A673 (cell line): ENCODE measurements around the gene UGT1A7. TPM values are rescaled to one million over a fixed set of nuclear protein-coding genes. Genes with fewer than 3 reads are reported as not detected.

Experiments used
- BruUV-seq: library from RNA; stranded (reverse); fragments of 400-500 nt; replicated peaks from 2 replicates; lab custom pipeline; 2021; lab: Mats Ljungman, UMichigan
- CTCF ChIA-PET: fragments of 300-600 bp; sonication (Branson Sonifier 250); formaldehyde crosslinking; loops from one replicate; lab custom pipeline; 2022; ENCODE audit warnings: antibody characterized with exemption; lab: Charles Lee
- POLR2A ChIA-PET: fragments of 300-600 bp; sonication (Branson Sonifier 250); formaldehyde crosslinking; loops from one replicate; lab custom pipeline; 2022; ENCODE audit warnings: antibody characterized with exemption; ENCODE audit not compliant: low non-redundant PET; lab: Charles Lee
- DNase-seq: peaks from one replicate; pipeline ENCODE4 v3.0.0-alpha.2; 2015; ENCODE audit warnings: low spot score
- H3K27ac ChIP-seq: fragments of 200-600 bp; sonication (generic); 2 replicates; pipeline ENCODE4 v1.5.1; 2016; ENCODE audit warnings: mixed run types, low read depth, mild to moderate bottlenecking, mixed read lengths, antibody characterized with exemption, low read length; ENCODE audit not compliant: poor library complexity, severe bottlenecking
- H3K27me3 ChIP-seq: fragments of 200-600 bp; sonication (generic); replicated peaks from 2 replicates; pipeline ENCODE4 v1.6.1; 2017; ENCODE audit warnings: mixed run types, low read depth, mild to moderate bottlenecking, mixed read lengths, antibody characterized with exemption, low read length; ENCODE audit not compliant: insufficient read depth, poor library complexity
- H3K36me3 ChIP-seq: fragments of 200-600 bp; sonication (generic); 2 replicates; pipeline ENCODE4 v1.6.1; 2016; ENCODE audit warnings: mixed run types, mild to moderate bottlenecking, mixed read lengths, antibody characterized with exemption, low read length; ENCODE audit not compliant: insufficient read depth, poor library complexity, severe bottlenecking
- H3K4me1 ChIP-seq: fragments of 200-600 bp; sonication (generic); 2 replicates; pipeline ENCODE4 v1.6.1; 2017; ENCODE audit warnings: mixed run types, mild to moderate bottlenecking, mixed read lengths, antibody characterized with exemption, low read length; ENCODE audit not compliant: insufficient read depth, poor library complexity, severe bottlenecking
- H3K4me3 ChIP-seq: fragments of 200-600 bp; sonication (generic); 2 replicates; pipeline ENCODE4 v1.5.1; 2016; ENCODE audit warnings: low read depth, mixed run types, mild to moderate bottlenecking, mixed read lengths, low read length; ENCODE audit not compliant: poor library complexity, severe bottlenecking
- H3K9me3 ChIP-seq: fragments of 200-600 bp; sonication (generic); 2 replicates; pipeline ENCODE4 v1.6.1; 2016; ENCODE audit warnings: mixed run types, low read depth, mild to moderate bottlenecking, mixed read lengths, antibody characterized with exemption, low read length; ENCODE audit not compliant: poor library complexity, severe bottlenecking
- EZH2 ChIP-seq: fragments of 200-600 bp; sonication (generic); IDR thresholded peaks from 2 replicates; pipeline ENCODE4 v1.6.1; 2017; ENCODE audit warnings: borderline replicate concordance, low read depth, mild to moderate bottlenecking, mixed read lengths, antibody characterized with exemption, low read length; ENCODE audit not compliant: poor library complexity, severe bottlenecking
- intact Hi-C: fragments of 100-400 bp; cut with micrococcal nuclease; formaldehyde crosslinking; loops from one replicate; pipeline ENCODE4 v1.10.0; 2022; ENCODE audit not compliant: unreplicated experiment
- total RNA-seq: library from RNA; stranded (reverse); gene quantifications from 2 replicates; pipeline ENCODE4 v1.2.3, GENCODE V29; 2021
- TF ChIP-seq, protein P1 (sequence below): fragments of 300-800, 200-600 bp; sonication (generic); conservative IDR thresholded peaks from 2 replicates; pipeline ENCODE4 v1.5.1; 2017; ENCODE audit warnings: low read depth, mild to moderate bottlenecking, antibody characterized with exemption, low read length, moderate library complexity, mixed read lengths

UGT1A7 gene
- total RNA-seq, 1 experiment from 2014 or later = not detected

DNA sequence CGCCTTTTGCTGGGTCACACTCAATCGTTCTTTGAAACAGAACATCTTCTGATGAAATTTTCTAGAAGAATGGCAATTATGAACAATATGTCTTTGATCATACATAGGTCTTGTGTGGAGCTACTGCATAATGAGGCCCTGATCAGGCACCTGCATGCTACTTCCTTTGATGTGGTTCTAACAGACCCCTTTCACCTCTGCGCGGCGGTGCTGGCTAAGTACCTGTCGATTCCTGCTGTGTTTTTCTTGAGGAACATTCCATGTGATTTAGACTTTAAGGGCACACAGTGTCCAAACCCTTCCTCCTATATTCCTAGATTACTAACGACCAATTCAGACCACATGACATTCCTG, 31.5 kb downstream of the UGT1A7 start:
- Histone ChIP-seq H3K4me1 (peaks cover 12% of the 10 kb centered on the region), H3K27ac (no peak overlapping the region), H3K36me3 (no peaks in the 10 kb centered on the region), H3K27me3 (no peaks in the 10 kb centered on the region), H3K9me3 (no peaks in the 10 kb centered on the region), H3K4me3 (no peak overlapping the region)
- ChIA-PET CTCF (no interaction called here), POLR2A (no interaction called here)
- no TSS peak for BruUV-seq
- intact Hi-C loops = no loop called here
- DNase-seq = no peak
- TF ChIP-seq, protein P1, sequence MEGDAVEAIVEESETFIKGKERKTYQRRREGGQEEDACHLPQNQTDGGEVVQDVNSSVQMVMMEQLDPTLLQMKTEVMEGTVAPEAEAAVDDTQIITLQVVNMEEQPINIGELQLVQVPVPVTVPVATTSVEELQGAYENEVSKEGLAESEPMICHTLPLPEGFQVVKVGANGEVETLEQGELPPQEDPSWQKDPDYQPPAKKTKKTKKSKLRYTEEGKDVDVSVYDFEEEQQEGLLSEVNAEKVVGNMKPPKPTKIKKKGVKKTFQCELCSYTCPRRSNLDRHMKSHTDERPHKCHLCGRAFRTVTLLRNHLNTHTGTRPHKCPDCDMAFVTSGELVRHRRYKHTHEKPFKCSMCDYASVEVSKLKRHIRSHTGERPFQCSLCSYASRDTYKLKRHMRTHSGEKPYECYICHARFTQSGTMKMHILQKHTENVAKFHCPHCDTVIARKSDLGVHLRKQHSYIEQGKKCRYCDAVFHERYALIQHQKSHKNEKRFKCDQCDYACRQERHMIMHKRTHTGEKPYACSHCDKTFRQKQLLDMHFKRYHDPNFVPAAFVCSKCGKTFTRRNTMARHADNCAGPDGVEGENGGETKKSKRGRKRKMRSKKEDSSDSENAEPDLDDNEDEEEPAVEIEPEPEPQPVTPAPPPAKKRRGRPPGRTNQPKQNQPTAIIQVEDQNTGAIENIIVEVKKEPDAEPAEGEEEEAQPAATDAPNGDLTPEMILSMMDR = no peak
- TF ChIP-seq EZH2 = no peak

DNA sequence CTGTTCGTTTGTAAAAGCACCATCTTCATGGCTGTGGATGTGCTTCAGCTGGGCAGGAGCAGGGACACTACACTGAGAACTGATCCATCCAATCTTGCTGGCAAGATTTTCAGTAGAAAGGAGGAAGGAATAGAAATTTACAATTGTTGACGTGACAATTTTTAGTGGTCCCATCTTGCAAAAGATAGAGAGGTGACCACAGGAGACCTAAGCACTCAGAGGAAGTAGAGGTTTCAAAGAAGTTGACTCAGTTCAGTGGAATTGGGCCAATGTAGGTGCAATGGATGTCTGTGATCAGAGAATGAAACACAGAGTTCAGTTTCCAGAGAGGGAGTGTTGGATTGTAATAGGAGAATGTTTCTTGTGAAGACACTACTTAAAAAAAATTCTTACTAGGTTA, 32.4 kb downstream of the UGT1A7 start:
- DNase-seq = no peak
- Histone ChIP-seq H3K27ac (no peak overlapping the region), H3K4me1 (peaks cover 5% of the 10 kb centered on the region), H3K36me3 (no peaks in the 10 kb centered on the region), H3K4me3 (no peak overlapping the region), H3K9me3 (no peaks in the 10 kb centered on the region), H3K27me3 (no peaks in the 10 kb centered on the region)
- CTCF ChIA-PET = no interaction called here
- intact Hi-C loops = no loop called here
- POLR2A ChIA-PET = no interaction called here
- TF ChIP-seq, protein P1 = no peak
- no peak for TF ChIP-seq EZH2
- BruUV-seq = no TSS peak

DNA sequence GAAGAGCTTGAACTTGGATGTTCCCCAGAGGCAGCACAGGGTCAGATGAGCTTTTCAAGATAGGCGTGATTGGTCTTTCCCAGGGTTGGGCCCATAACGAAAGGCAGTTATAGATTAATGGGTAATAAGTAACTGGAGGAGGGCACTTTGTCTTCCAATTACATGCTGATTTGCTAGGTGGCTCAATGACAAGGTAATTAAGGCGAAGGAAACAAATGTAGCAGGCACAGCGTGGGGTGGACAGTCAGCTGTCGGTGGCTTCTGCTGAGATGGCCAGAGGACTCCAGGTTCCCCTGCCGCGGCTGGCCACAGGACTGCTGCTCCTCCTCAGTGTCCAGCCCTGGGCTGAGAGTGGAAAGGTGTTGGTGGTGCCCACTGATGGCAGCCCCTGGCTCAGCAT, 36.9 kb downstream of the UGT1A7 start, which contains the start of gene UGT1A4:
Gene UGT1A4, plus strand, starts transcription at position 185 of the 400 bp plus-strand sequence. Its CDS starts 85 bp downstream, at position 270.
- intact Hi-C loops = no loop called here
- Histone ChIP-seq H3K27ac (no peak within 1 kb of the TSS), H3K27me3 (no peaks in the 10 kb centered on the region), H3K9me3 (no peaks in the 10 kb centered on the region), H3K4me3 (no peak within 1 kb of the TSS), H3K36me3 (no peaks in the 10 kb centered on the region), H3K4me1 (no peaks in the 10 kb centered on the region)
- TF ChIP-seq, protein P1 = no peak
- TF ChIP-seq EZH2 = no peak
- ChIA-PET POLR2A (no interaction called here), CTCF (no interaction called here)
- no peak for DNase-seq
- BruUV-seq = no TSS peak
